ENCODE measurements around the gene ACOX1. TPM values are rescaled to one million over a fixed set of nuclear protein-coding genes. Genes with fewer than 3 reads are reported as not detected.

The ACOX1 gene
- total RNA-seq, 1 donor from 2014 or later = 67.1 TPM

GRCh38 chr17:75985986-75986385 lies 7.0 kb upstream of the ACOX1 start:
- TF ChIP-seq CTCF (IDR thresholded peaks at IDR 0.05) = no peak
- Histone ChIP-seq H3K27ac (no peak overlapping the region), H3K36me3 (peaks cover 5% of the 10 kb centered on the region), H3K4me3 (no peak overlapping the region), H3K9me3 (no peaks in the 10 kb centered on the region), H3K4me1 (peaks cover 32% of the 10 kb centered on the region), H3K27me3 (ENCODE audit: low read depth) (no peaks in the 10 kb centered on the region)
- intact Hi-C loops (cut with DNase I) = no loop called here
- ATAC-seq (no peak), DNase-seq (no peak)

- intact Hi-C loops (cut with DNase I) = no loop called here
- peak; percentile 64 for DNase-seq
- no peak for TF ChIP-seq CTCF (IDR thresholded peaks at IDR 0.05)
- H3K9me3 ChIP-seq = no peaks in the 10 kb centered on the region
- no peaks in the 10 kb centered on the region for H3K27me3 ChIP-seq (ENCODE audit: low read depth)
- ATAC-seq = peak in 1 of 2 donors; percentile 1
- H3K4me3 ChIP-seq = no peak overlapping the region
- peaks cover 43% of the 10 kb centered on the region for H3K4me1 ChIP-seq
- peak overlapping the region; percentile 64 for H3K27ac ChIP-seq
- no peaks in the 10 kb centered on the region for H3K36me3 ChIP-seq
These were observed 4.7 kb upstream of the ACOX1 start for GRCh38 chr17:75983501-75984181.

- H3K27ac ChIP-seq = peak overlapping the region; percentile 64
- intact Hi-C loops (cut with DNase I) = no loop called here
- DNase-seq (no peak), ATAC-seq (no peak)
- peaks cover 65% of the 10 kb centered on the region for H3K4me1 ChIP-seq
- H3K9me3 ChIP-seq = no peaks in the 10 kb centered on the region
- no peak overlapping the region for H3K4me3 ChIP-seq
- no peak for TF ChIP-seq CTCF (IDR thresholded peaks at IDR 0.05)
- H3K36me3 ChIP-seq = no peaks in the 10 kb centered on the region
- no peaks in the 10 kb centered on the region for H3K27me3 ChIP-seq (ENCODE audit: low read depth)
These were observed 2.2 kb upstream of the ACOX1 start for GRCh38 chr17:75981019-75981615.

- intact Hi-C loops (cut with DNase I) = no loop called here
- peaks cover 72% of the 10 kb centered on the region for H3K4me1 ChIP-seq
- no peak for TF ChIP-seq CTCF (IDR thresholded peaks at IDR 0.05)
- H3K4me3 ChIP-seq = peak overlapping the region; percentile 66
- peak overlapping the region; percentile 98 for H3K27ac ChIP-seq
- no peaks in the 10 kb centered on the region for H3K9me3 ChIP-seq
- no peaks in the 10 kb centered on the region for H3K27me3 ChIP-seq (ENCODE audit: low read depth)
- ATAC-seq (no peak), DNase-seq (no peak)
- no peaks in the 10 kb centered on the region for H3K36me3 ChIP-seq
These were observed 1.4 kb upstream of the ACOX1 start for GRCh38 chr17:75980188-75981018.

GRCh38 chr17:75979705-75980187 lies 780 bp upstream of the ACOX1 start:
- peaks cover 76% of the 10 kb centered on the region for H3K4me1 ChIP-seq

More at GRCh38 chr17:75979705-75980187, 780 bp upstream of the ACOX1 start:
- Histone ChIP-seq H3K4me3 (peak overlapping the region; percentile 66), H3K27ac (peak overlapping the region; percentile 98), H3K9me3 (no peaks in the 10 kb centered on the region), H3K36me3 (no peaks in the 10 kb centered on the region), H3K27me3 (ENCODE audit: low read depth) (no peaks in the 10 kb centered on the region)
- no peak for TF ChIP-seq CTCF (IDR thresholded peaks at IDR 0.05)
- ATAC-seq (peak; percentile 49 to 54), DNase-seq (no peak)
- intact Hi-C loops (cut with DNase I) = no loop called here
